ENCODE data around the gene SPATA6. TPM values are rescaled to one million over a fixed set of nuclear protein-coding genes. Genes with fewer than 3 reads are reported as not detected.

SPATA6 gene
- polyA plus RNA-seq, 3 donors, result 7.4 to 8.0 (median 7.8) TPM

GRCh38 chr1:48396208-48396607 lies 75.8 kb downstream of the SPATA6 start:
- no peaks in the 10 kb centered on the region for H3K36me3 ChIP-seq (replicated peaks in 1 of 2; ENCODE audit: control insufficient read depth in 1 of 2, insufficient read depth in 2 of 2, low read length in 2 of 2)
- no peak overlapping the region for H3K4me3 ChIP-seq (replicated peaks in 1 of 3; ENCODE audit: low read depth in 2 of 3, low read length in 3 of 3)
- H3K9ac ChIP-seq (ENCODE audit: insufficient read depth, low read length, poor library complexity, severe bottlenecking), result no peak overlapping the region
- no peak for DNase-seq
- Mint-ChIP-seq H3K4me1 (no peaks in the 10 kb centered on the region), H3K27me3 (ENCODE audit: low read depth in 3 of 3) (no peaks in the 10 kb centered on the region), H3K27ac (no peak overlapping the region), H3K9me3 (peaks cover 0 to 2% (median 0%) of the 10 kb centered on the region in 7 donors), H3K4me3 (no peak overlapping the region), H3K36me3 (peaks cover 2 to 5% of the 10 kb centered on the region in 2 donors)
- no peaks in the 10 kb centered on the region for H3K79me2 ChIP-seq (ENCODE audit: insufficient read depth, low read length)
- intact Hi-C loops (cut with micrococcal nuclease), result no loop called here
- no peak overlapping the region for H3K4me2 ChIP-seq (replicated peaks; ENCODE audit: extremely low read depth, low read length, poor library complexity, severe bottlenecking)
- H3K27me3 ChIP-seq (ENCODE audit: control insufficient read depth in 2 of 2, insufficient read depth in 2 of 2, low read length in 2 of 2), result no peaks in the 10 kb centered on the region
- H2AFZ ChIP-seq (ENCODE audit: insufficient read depth, low read depth, low read length, poor library complexity, severe bottlenecking), result no peak overlapping the region
- no peaks in the 10 kb centered on the region for H3K9me3 ChIP-seq (replicated peaks in 1 of 2; ENCODE audit: control insufficient read depth in 1 of 2, insufficient read depth in 1 of 2, low read length in 2 of 2)
- H3K27ac ChIP-seq (ENCODE audit: low read depth in 1 of 2, low read length in 2 of 2), result no peak overlapping the region
- no peaks in the 10 kb centered on the region for H4K20me1 ChIP-seq (ENCODE audit: insufficient read depth, low read length)
- no CpG with 5 or more reads among the region's 2 CpGs for WGBS (ENCODE audit: insufficient coverage)
- H3K4me1 ChIP-seq (ENCODE audit: control insufficient read depth in 1 of 2, insufficient read depth in 2 of 2, low read length in 2 of 2), result no peaks in the 10 kb centered on the region
- TF ChIP-seq CTCF (IDR thresholded peaks at IDR 0.05), result no peak

DNA sequence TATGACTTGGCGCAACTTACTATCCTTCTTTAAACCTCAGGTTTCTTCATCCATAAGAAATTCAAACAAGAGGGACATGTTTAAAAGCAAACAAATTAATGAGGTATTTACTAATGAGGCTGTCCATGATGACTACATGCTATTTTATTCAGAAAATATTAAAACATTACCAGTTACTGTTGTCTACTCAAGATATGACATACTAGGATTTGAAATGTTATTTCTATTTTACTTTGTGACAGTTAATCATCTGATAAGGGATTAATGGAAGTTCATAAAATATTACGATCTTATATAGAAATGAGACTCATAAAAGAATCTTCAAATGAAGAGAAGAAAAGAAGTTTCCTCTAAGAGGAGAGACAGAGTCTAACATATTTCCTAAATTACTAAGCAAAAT lies 80.1 kb downstream of the SPATA6 start:
- intact Hi-C loops (cut with micrococcal nuclease), result no loop called here
- no CpG with 5 or more reads among the region's 2 CpGs for WGBS (ENCODE audit: insufficient coverage)

More for the DNA sequence above, 80.1 kb downstream of the SPATA6 start:
- no peak for DNase-seq
- Mint-ChIP-seq H3K27me3 (ENCODE audit: low read depth in 3 of 3) (no peaks in the 10 kb centered on the region), H3K36me3 (no peaks in the 10 kb centered on the region), H3K9me3 (peaks cover 0 to 6% (median 1%) of the 10 kb centered on the region in 7 donors), H3K4me3 (no peak overlapping the region), H3K27ac (no peak overlapping the region), H3K4me1 (no peaks in the 10 kb centered on the region)
- Histone ChIP-seq H3K9ac (ENCODE audit: insufficient read depth, low read length, poor library complexity, severe bottlenecking) (no peak overlapping the region), H3K27ac (ENCODE audit: low read depth in 1 of 2, low read length in 2 of 2) (no peak overlapping the region), H3K4me2 (replicated peaks; ENCODE audit: extremely low read depth, low read length, poor library complexity, severe bottlenecking) (no peak overlapping the region), H3K4me1 (ENCODE audit: control insufficient read depth in 1 of 2, insufficient read depth in 2 of 2, low read length in 2 of 2) (no peaks in the 10 kb centered on the region), H3K79me2 (ENCODE audit: insufficient read depth, low read length) (no peaks in the 10 kb centered on the region), H3K4me3 (replicated peaks in 1 of 3; ENCODE audit: low read depth in 2 of 3, low read length in 3 of 3) (no peak overlapping the region), H3K36me3 (replicated peaks in 1 of 2; ENCODE audit: control insufficient read depth in 1 of 2, insufficient read depth in 2 of 2, low read length in 2 of 2) (no peaks in the 10 kb centered on the region), H2AFZ (ENCODE audit: insufficient read depth, low read depth, low read length, poor library complexity, severe bottlenecking) (no peak overlapping the region), H3K9me3 (replicated peaks in 1 of 2; ENCODE audit: control insufficient read depth in 1 of 2, insufficient read depth in 1 of 2, low read length in 2 of 2) (peaks cover 0 to 11% of the 10 kb centered on the region in 2 donors), H4K20me1 (ENCODE audit: insufficient read depth, low read length) (no peaks in the 10 kb centered on the region), H3K27me3 (ENCODE audit: control insufficient read depth in 2 of 2, insufficient read depth in 2 of 2, low read length in 2 of 2) (no peaks in the 10 kb centered on the region)
- no peak for TF ChIP-seq CTCF (IDR thresholded peaks at IDR 0.05)

Measured in CD14-positive monocyte (primary cell).